GM23248 (cell line): ENCODE measurements around the gene NAE1.

Experiments
- EZH2 ChIP-seq: fragments of 200-600 bp; sonication (generic); IDR thresholded peaks from 2 replicates; pipeline ENCODE4 v1.6.1; 2018; ENCODE audit warnings: antibody characterized with exemption, mild to moderate bottlenecking; ENCODE audit not compliant: insufficient read depth, poor library complexity, severe bottlenecking
- EZH2phosphoT487 ChIP-seq: fragments of 200-600 bp; sonication (generic); IDR thresholded peaks from 2 replicates; pipeline ENCODE4 v1.6.1; 2018; ENCODE audit warnings: antibody characterized with exemption, moderate library complexity, mild to moderate bottlenecking, low read depth; ENCODE audit not compliant: insufficient read depth

DNA sequence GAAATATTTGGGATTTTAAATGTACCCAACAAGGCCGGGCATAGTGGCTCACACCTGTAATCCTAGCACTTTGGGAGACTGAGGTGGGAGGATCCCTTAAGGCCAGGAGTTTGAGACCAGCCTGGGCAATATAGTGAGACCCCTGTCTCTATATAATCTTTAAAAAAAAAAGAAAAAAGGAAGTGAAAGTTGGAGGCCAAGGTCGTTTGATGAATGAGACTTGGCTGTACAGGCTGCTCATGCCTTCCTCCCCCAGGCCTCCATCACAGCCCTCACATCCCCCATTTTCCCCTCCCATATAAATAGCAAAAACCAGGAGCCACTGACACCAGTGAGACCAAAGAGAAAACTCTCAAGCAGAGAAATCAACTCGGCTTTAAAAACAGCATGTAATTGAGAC lies 10.1 kb upstream of the NAE1 start:
- TF ChIP-seq EZH2, result no peak
- TF ChIP-seq EZH2phosphoT487, result no peak
